ENCODE measurements around the gene CCL4. TPM values are rescaled to one million over a fixed set of nuclear protein-coding genes. Genes with fewer than 3 reads are reported as not detected.

CCL4 gene
- total and polyA plus RNA-seq, 2 donors (not counting 1 experiment from before 2014, with no cell fraction given), result 3.5 to 7.6 TPM

- Mint-ChIP-seq H3K27ac (no peak within 1 kb of the TSS), H3K4me1 (peaks cover 9% of the 10 kb centered on the region), H3K9me3 (ENCODE audit: insufficient read depth) (no peaks in the 10 kb centered on the region), H3K4me3 (no peak within 1 kb of the TSS), H3K27me3 (peaks cover 5% of the 10 kb centered on the region)
- ChIA-PET CTCF (interaction anchor here (1.0 to 1.3 kb wide), 2 partner anchors 9 to 88 kb away, joined by 3 read pairs; no protein-coding TSS in a partner anchor), POLR2A (no interaction called here)
- ATAC-seq (ENCODE audit: low read depth) (no peak), DNase-seq (no peak)
- Histone ChIP-seq H3K27me3 (replicated peaks in 1 of 4; ENCODE audit: control extremely low read depth in 1 of 4, control insufficient read depth in 3 of 4, insufficient read depth in 4 of 4, low read length in 3 of 4) (peaks cover 0 to 4% (median 0%) of the 10 kb centered on the region in 4 experiments), H3K27ac (ENCODE audit: low read length in 2 of 2) (no peak within 1 kb of the TSS), H3K9ac (ENCODE audit: low read length) (no peak within 1 kb of the TSS), H3K79me2 (ENCODE audit: control insufficient read depth, insufficient read depth, low read length) (no peaks in the 10 kb centered on the region), H3K4me3 (ENCODE audit: control extremely low read depth in 1 of 5, extremely low read depth in 1 of 5, insufficient read depth in 1 of 5, low read depth in 2 of 5, low read length in 4 of 5) (no peak within 1 kb of the TSS), H3K36me3 (replicated peaks in 1 of 2; ENCODE audit: control extremely low read depth in 1 of 2, control insufficient read depth in 1 of 2, extremely low read depth in 1 of 2, insufficient read depth in 2 of 2, low read length in 1 of 2) (no peaks in the 10 kb centered on the region), H4K20me1 (ENCODE audit: control insufficient read depth, insufficient read depth, low read length, poor library complexity, severe bottlenecking) (no peaks in the 10 kb centered on the region), H3K4me1 (ENCODE audit: control insufficient read depth in 2 of 2, insufficient read depth in 2 of 2, low read length in 2 of 2) (peaks cover 0 to 3% of the 10 kb centered on the region in 2 donors), H2AFZ (ENCODE audit: insufficient read depth, low read depth, low read length, poor library complexity, severe bottlenecking) (no peak within 1 kb of the TSS), H3K4me2 (replicated peaks; ENCODE audit: low read depth, low read length, poor library complexity, severe bottlenecking) (no peak within 1 kb of the TSS), H3K9me3 (ENCODE audit: control extremely low read depth in 1 of 3, control insufficient read depth in 2 of 3, insufficient read depth in 1 of 3, low read length in 2 of 3) (peaks cover 0 to 4% (median 0%) of the 10 kb centered on the region in 3 donors)
- no peak for TF ChIP-seq EZH2 (IDR thresholded peaks at IDR 0.05; ENCODE audit: borderline replicate concordance, insufficient read depth, low read depth, low read length, poor library complexity, severe bottlenecking)
- TF ChIP-seq, protein P1, sequence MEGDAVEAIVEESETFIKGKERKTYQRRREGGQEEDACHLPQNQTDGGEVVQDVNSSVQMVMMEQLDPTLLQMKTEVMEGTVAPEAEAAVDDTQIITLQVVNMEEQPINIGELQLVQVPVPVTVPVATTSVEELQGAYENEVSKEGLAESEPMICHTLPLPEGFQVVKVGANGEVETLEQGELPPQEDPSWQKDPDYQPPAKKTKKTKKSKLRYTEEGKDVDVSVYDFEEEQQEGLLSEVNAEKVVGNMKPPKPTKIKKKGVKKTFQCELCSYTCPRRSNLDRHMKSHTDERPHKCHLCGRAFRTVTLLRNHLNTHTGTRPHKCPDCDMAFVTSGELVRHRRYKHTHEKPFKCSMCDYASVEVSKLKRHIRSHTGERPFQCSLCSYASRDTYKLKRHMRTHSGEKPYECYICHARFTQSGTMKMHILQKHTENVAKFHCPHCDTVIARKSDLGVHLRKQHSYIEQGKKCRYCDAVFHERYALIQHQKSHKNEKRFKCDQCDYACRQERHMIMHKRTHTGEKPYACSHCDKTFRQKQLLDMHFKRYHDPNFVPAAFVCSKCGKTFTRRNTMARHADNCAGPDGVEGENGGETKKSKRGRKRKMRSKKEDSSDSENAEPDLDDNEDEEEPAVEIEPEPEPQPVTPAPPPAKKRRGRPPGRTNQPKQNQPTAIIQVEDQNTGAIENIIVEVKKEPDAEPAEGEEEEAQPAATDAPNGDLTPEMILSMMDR (IDR thresholded peaks at IDR 0.05), result no peak
- intact Hi-C loops (cut with micrococcal nuclease), result no loop called here
- 90% methylated on average over 4 of the region's 5 CpGs for WGBS (ENCODE audit: insufficient coverage)
Measured at GRCh38 chr17:36063786-36064541, 39.7 kb upstream of the CCL4 start, which contains the start of gene CCL18. Gene CCL18, plus strand, starts transcription at chr17:36064272. Its CDS starts 71 bp downstream, at chr17:36064343.
